OCI-M2 (cell line): Measurements from ENCODE around the gene NEDD9.

ENCODE experiments used
- DNase-seq: peaks from one replicate; lab custom pipeline; 2025; ENCODE audit not compliant: unreplicated experiment; lab: John Stamatoyannopoulos, UW

The NEDD9 gene

GRCh38 chr6:11236076-11236750, 3.7 kb upstream of the NEDD9 start:
- DNase-seq = no peak

- no peak for DNase-seq
Observed at GRCh38 chr6:11235062-11235461, 2.6 kb upstream of the NEDD9 start.

GRCh38 chr6:11233673-11234573, 1.5 kb upstream of the NEDD9 start:
- DNase-seq = no peak

- DNase-seq = no peak
Observed at GRCh38 chr6:11232770-11233626, 530 bp upstream of the NEDD9 start.

- peak; percentile 84 for DNase-seq
Observed at GRCh38 chr6:11231564-11232192, 790 bp downstream of the NEDD9 start.

- no peak for DNase-seq
Observed at GRCh38 chr6:11231108-11231463, 1.4 kb downstream of the NEDD9 start.

- no peak for DNase-seq
Observed at GRCh38 chr6:11230158-11231107, 2.0 kb downstream of the NEDD9 start.

- no peak for DNase-seq
Observed at GRCh38 chr6:11229655-11230046, 2.8 kb downstream of the NEDD9 start.

- DNase-seq = no peak
Observed at GRCh38 chr6:11228935-11229654, 3.4 kb downstream of the NEDD9 start.

- no peak for DNase-seq
Observed at GRCh38 chr6:11227698-11228097, 4.8 kb downstream of the NEDD9 start.

- no peak for DNase-seq
Observed at GRCh38 chr6:11226005-11226404, 6.5 kb downstream of the NEDD9 start.

- no peak for DNase-seq
Observed at GRCh38 chr6:11224966-11225463, 7.5 kb downstream of the NEDD9 start.

- DNase-seq = no peak
Observed at GRCh38 chr6:11224252-11224965, 8.1 kb downstream of the NEDD9 start.

GRCh38 chr6:11223286-11223864, 9.1 kb downstream of the NEDD9 start:
- DNase-seq = no peak

- DNase-seq = no peak
Observed at GRCh38 chr6:11222385-11223277, 9.8 kb downstream of the NEDD9 start.

- DNase-seq = no peak
Observed at GRCh38 chr6:11221623-11222384, 10.7 kb downstream of the NEDD9 start.
